HepG2 (cell line): Measurements from ENCODE around the gene TCOF1. TPM values are rescaled to one million over a fixed set of nuclear protein-coding genes. Genes with fewer than 3 reads are reported as not detected.
A peak's percentile ranks its signal among the peaks of the same experiment; 100 is the strongest.

Source experiments
- ATAC-seq: fragments of 200-7000 bp; cut with Tn5 transposase; 3 replicates; pipeline ENCODE4 v1.9.1; 2020; ENCODE audit warnings: mild to moderate bottlenecking, moderate library complexity
- BruUV-seq: library from RNA; stranded (reverse); fragments of 400-500 nt; replicated peaks from 2 replicates; lab custom pipeline; 2021; lab: Mats Ljungman, UMichigan
- CTCF ChIA-PET: fragments of 300-600 bp; formaldehyde crosslinking; extraction: SDS; loops from one replicate; lab custom pipeline; 2021; ENCODE audit warnings: low total read pairs, inconsistent platforms, low intra/inter-chr PET ratio; lab: Yijun Ruan, JAX
- POLR2A ChIA-PET: fragments of 350-600 bp; sonication (Branson Sonifier 250); formaldehyde crosslinking; loops from one replicate; lab custom pipeline; 2020; ENCODE audit warnings: antibody characterized with exemption, inconsistent platforms; lab: Yijun Ruan, JAX
- DNase-seq: peaks from one replicate; pipeline ENCODE4 v3.0.0-alpha.2; 2015; ENCODE audit warnings: low spot score
- FAIRE-seq: peaks from 3 replicates; lab custom pipeline; 2011; peaks lifted over from hg19 to GRCh38; lab: Jason Lieb, UNC
- H2AFZ ChIP-seq: one replicate; pipeline ENCODE4 v1.6.1; 2011; ENCODE audit warnings: low read length, inconsistent platforms
- H3K27ac ChIP-seq: fragments of 300-600 bp; 3 replicates; pipeline ENCODE4 v1.8.0; 2011; ENCODE audit warnings: mixed run types, mild to moderate bottlenecking, mixed read lengths, low read length, inconsistent platforms; ENCODE audit not compliant: insufficient read depth; ENCODE audit errors: extremely low read length
- H3K27me3 ChIP-seq, 2 experiments: fragments of 200-600 bp in 1 of 2; 2 replicates in 1 of 2; 3 replicates in 1 of 2; pipeline versions ENCODE4 v1.6.0 to v1.8.0; 2011; ENCODE audit warnings: low read length in 2 of 2, mild to moderate bottlenecking in 2 of 2, moderate library complexity in 2 of 2, inconsistent platforms in 1 of 2; ENCODE audit not compliant: insufficient read depth in 2 of 2, control insufficient read depth in 1 of 2
- H3K36me3 ChIP-seq, 2 experiments: fragments of 200-600 bp in 1 of 2; replicated peaks in 1 of 2; 2 replicates in 1 of 2; 3 replicates in 1 of 2; pipeline versions ENCODE4 v1.5.1 to v1.8.0; 2011; ENCODE audit warnings: low read length in 2 of 2, inconsistent platforms in 1 of 2; ENCODE audit not compliant: insufficient read depth in 2 of 2, control insufficient read depth in 1 of 2
- H3K4me1 ChIP-seq: 2 replicates; pipeline ENCODE4 v1.5.1; 2012; ENCODE audit warnings: low read length, inconsistent platforms; ENCODE audit not compliant: insufficient read depth
- H3K4me2 ChIP-seq: 2 replicates; pipeline ENCODE4 v1.6.0; 2011; ENCODE audit warnings: low read depth, low read length, inconsistent platforms
- H3K4me3 ChIP-seq, 3 experiments: fragments of 200-600 bp in 1 of 3; sonication (generic), shearing (Covaris generic) in 1 of 3; replicated peaks in 1 of 3; 2 replicates each; pipeline ENCODE4 v1.5.1; 2011 to 2016; ENCODE audit warnings: low read length in 3 of 3, inconsistent platforms in 2 of 3, low read depth in 2 of 3, mild to moderate bottlenecking in 2 of 3, control low read depth in 1 of 3, mixed read lengths in 1 of 3; ENCODE audit not compliant: insufficient read depth in 1 of 3
- H3K79me2 ChIP-seq: one replicate; pipeline ENCODE4 v1.6.1; 2011; ENCODE audit warnings: low read length, inconsistent platforms; ENCODE audit not compliant: insufficient read depth
- H3K9ac ChIP-seq: 2 replicates; pipeline ENCODE4 v1.6.0; 2011; ENCODE audit warnings: mild to moderate bottlenecking, low read depth, low read length, inconsistent platforms; ENCODE audit not compliant: insufficient read depth
- H3K9me3 ChIP-seq: 2 replicates; pipeline ENCODE4 v1.5.1; 2012; ENCODE audit warnings: mild to moderate bottlenecking, low read length
- H4K20me1 ChIP-seq: 2 replicates; pipeline ENCODE4 v1.6.0; 2011; ENCODE audit warnings: inconsistent platforms, mild to moderate bottlenecking, low read length, moderate library complexity; ENCODE audit not compliant: insufficient read depth
- AGO2 ChIP-seq: fragments of 200-400 bp; formaldehyde crosslinking; optimal IDR thresholded peaks from 2 replicates; pipeline ENCODE3; 2017; ENCODE audit warnings: mild to moderate bottlenecking, low read depth, low read length, moderate library complexity
- SALL1 ChIP-seq: sonication (generic); formaldehyde crosslinking; IDR thresholded peaks from 2 replicates; pipeline ENCODE4 v1.8.0; 2022; ENCODE audit warnings: mild to moderate bottlenecking, missing genetic modification reagents
- SIX4 ChIP-seq: sonication (generic); formaldehyde crosslinking; IDR thresholded peaks from 2 replicates; pipeline ENCODE4 v1.4.0; 2020; ENCODE audit warnings: missing genetic modification reagents
- SMARCC2 ChIP-seq: fragments of 450-650 bp; IDR thresholded peaks from 2 replicates; pipeline ENCODE4 v1.6.1; 2017; ENCODE audit warnings: antibody characterized with exemption, mild to moderate bottlenecking
- ZNF724P ChIP-seq: sonication (generic); formaldehyde crosslinking; IDR thresholded peaks from 2 replicates; pipeline ENCODE4 v1.8.0; 2022; ENCODE audit warnings: missing genetic modification reagents, borderline replicate concordance
- WGBS: methylation state at CpG from one replicate; pipeline ENCODE4 v1.1.6; 2017; ENCODE audit warnings: low lambda C conversion rate; 5-methylcytosine and 5-hydroxymethylcytosine counted together
- in situ Hi-C: cut with HindIII; loops from 2 replicates; pipeline ENCODE4 v1.10.0; 2017; ENCODE audit warnings: low pct_unique_long_range_greater_than_20kb; ENCODE audit not compliant: extremely low pct_ligation_motif_present
- intact Hi-C: fragments of 100-400 bp; cut with micrococcal nuclease; formaldehyde crosslinking; loops from one replicate; pipeline ENCODE4 v1.10.0; 2022; ENCODE audit not compliant: unreplicated experiment
- polyA plus RNA-seq, 8 experiments: library from polyadenylated mRNA; depleted of rRNA in 3 of 8; stranded (reverse) in 7 of 8; unstranded in 1 of 8; fragments of >200 nt; fragmentation: Illumina TruSeq in 4 of 8; extraction: Trizol in 4 of 8; gene quantifications; 2 replicates each; pipeline versions ENCODE4 v1.2.1 to v1.2.3, GENCODE V29; 2011 to 2016; ENCODE audit warnings: low read depth in 4 of 8, missing spikeins in 1 of 8, mixed read lengths in 1 of 8; ENCODE audit not compliant: insufficient read depth in 1 of 8
- total RNA-seq, 5 experiments: library from RNA; depleted of rRNA; stranded (reverse); fragments of >200 nt; fragmentation: Illumina TruSeq; extraction: Trizol; gene quantifications; 2 replicates each; pipeline ENCODE4 v1.2.3, GENCODE V29; 2016; ENCODE audit warnings: low read depth in 1 of 5
- TF ChIP-seq, protein P1 (sequence below): sonication (generic); formaldehyde crosslinking; IDR thresholded peaks from 2 replicates; pipeline ENCODE4 v1.9.0; 2021; ENCODE audit warnings: missing genetic modification reagents, mild to moderate bottlenecking, borderline replicate concordance
- TF ChIP-seq, protein P2 (sequence below): sonication (generic); formaldehyde crosslinking; IDR thresholded peaks from 2 replicates; pipeline ENCODE4 v1.4.0; 2020; ENCODE audit warnings: missing genetic modification reagents, borderline replicate concordance
- TF ChIP-seq, protein P3 (sequence below): sonication (generic); formaldehyde crosslinking; IDR thresholded peaks from 2 replicates; pipeline ENCODE4 v1.4.0; 2020; ENCODE audit warnings: mild to moderate bottlenecking, missing genetic modification reagents
- TF ChIP-seq, protein P4 (sequence below): fragments of 450-650 bp; IDR thresholded peaks from 2 replicates; pipeline ENCODE4 v1.6.1; 2017
- TF ChIP-seq, protein P5 (sequence below): sonication (generic); formaldehyde crosslinking; IDR thresholded peaks from 2 replicates; pipeline ENCODE4 v1.5.1; 2020; ENCODE audit warnings: mild to moderate bottlenecking, moderate library complexity, missing genetic modification reagents

The TCOF1 gene
- total and polyA plus RNA-seq, 2 of the 13 experiments (the other 11 are each of a cell fraction or from before 2014, with no cell fraction given) = 10.1 to 41.6 TPM

DNA sequence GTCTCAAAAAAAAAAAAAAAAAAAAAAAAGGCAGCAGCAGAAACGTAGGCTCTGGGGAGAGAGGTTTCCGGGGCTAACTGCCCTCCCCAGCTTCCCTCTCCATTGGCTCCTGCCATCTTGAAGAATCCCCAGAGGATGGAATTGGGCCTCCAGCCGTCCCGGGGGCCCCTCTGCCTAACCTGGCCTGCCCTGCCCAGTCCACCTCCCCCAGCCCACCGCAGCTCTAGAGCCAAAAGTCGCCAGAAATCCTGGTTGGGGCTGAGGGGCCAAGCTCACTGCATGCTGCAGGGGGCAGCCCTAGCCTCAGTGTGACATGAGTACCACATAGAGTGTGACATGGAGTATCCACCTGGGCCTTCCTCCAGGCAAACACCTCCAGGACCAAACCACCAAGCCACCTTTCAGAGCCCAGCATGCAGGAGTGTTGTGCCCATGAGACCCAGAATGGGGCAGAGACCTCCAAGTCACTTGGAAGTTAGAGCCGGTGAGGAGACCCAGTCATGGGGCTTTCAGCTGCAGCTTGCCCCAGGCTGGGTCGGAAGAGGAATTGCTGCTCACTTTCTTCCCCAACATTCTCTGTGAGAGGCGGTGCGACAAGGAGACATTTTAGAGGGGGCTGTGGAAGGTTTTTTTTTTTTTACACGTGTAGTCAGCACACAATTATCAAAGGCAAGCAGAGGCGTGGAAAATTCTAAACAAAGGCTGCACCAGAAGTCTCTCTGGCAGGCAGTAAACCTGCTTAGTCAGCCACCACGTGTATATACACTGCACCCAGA, 37.6 kb downstream of the TCOF1 start:
- ATAC-seq (peak; percentile 29), DNase-seq (no peak), FAIRE-seq (no peak)
- POLR2A ChIA-PET = no interaction called here
- CTCF ChIA-PET = interaction anchor here (1.9 kb wide), 1 partner anchor 41 kb away, joined by 8 read pairs; no protein-coding TSS in a partner anchor
- H2AFZ ChIP-seq = no peak overlapping the region
- in situ Hi-C loops = loop anchor here (5.0 kb wide), 1 partner anchor 42 kb away; no protein-coding TSS in a partner anchor
- no TSS peak for BruUV-seq
- no peaks in the 10 kb centered on the region for H3K4me1 ChIP-seq
- H3K9ac ChIP-seq = no peak overlapping the region
- no peaks in the 10 kb centered on the region for H4K20me1 ChIP-seq
- WGBS = 98% methylated on average over 10 of the region's 13 CpGs
- H3K79me2 ChIP-seq = no peaks in the 10 kb centered on the region
- H3K36me3 ChIP-seq = peaks cover 43 to 88% of the 10 kb centered on the region in 2 experiments
- H3K27me3 ChIP-seq = no peaks in the 10 kb centered on the region
- H3K9me3 ChIP-seq = no peaks in the 10 kb centered on the region
- H3K4me3 ChIP-seq = no peak overlapping the region
- no peak overlapping the region for H3K4me2 ChIP-seq
- H3K27ac ChIP-seq = no peak overlapping the region
- intact Hi-C loops = no loop called here
- TF ChIP-seq, protein P1, sequence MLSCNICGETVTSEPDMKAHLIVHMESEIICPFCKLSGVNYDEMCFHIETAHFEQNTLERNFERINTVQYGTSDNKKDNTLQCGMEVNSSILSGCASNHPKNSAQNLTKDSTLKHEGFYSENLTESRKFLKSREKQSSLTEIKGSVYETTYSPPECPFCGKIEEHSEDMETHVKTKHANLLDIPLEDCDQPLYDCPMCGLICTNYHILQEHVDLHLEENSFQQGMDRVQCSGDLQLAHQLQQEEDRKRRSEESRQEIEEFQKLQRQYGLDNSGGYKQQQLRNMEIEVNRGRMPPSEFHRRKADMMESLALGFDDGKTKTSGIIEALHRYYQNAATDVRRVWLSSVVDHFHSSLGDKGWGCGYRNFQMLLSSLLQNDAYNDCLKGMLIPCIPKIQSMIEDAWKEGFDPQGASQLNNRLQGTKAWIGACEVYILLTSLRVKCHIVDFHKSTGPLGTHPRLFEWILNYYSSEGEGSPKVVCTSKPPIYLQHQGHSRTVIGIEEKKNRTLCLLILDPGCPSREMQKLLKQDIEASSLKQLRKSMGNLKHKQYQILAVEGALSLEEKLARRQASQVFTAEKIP (CRISPR knock-in tag) = no peak
- TF ChIP-seq ZNF724P (CRISPR knock-in tag) (no peak), SMARCC2 (no peak), SIX4 (CRISPR knock-in tag) (no peak), AGO2 (peak; percentile 38), SALL1 (CRISPR knock-in tag) (no peak)
- TF ChIP-seq, protein P2, sequence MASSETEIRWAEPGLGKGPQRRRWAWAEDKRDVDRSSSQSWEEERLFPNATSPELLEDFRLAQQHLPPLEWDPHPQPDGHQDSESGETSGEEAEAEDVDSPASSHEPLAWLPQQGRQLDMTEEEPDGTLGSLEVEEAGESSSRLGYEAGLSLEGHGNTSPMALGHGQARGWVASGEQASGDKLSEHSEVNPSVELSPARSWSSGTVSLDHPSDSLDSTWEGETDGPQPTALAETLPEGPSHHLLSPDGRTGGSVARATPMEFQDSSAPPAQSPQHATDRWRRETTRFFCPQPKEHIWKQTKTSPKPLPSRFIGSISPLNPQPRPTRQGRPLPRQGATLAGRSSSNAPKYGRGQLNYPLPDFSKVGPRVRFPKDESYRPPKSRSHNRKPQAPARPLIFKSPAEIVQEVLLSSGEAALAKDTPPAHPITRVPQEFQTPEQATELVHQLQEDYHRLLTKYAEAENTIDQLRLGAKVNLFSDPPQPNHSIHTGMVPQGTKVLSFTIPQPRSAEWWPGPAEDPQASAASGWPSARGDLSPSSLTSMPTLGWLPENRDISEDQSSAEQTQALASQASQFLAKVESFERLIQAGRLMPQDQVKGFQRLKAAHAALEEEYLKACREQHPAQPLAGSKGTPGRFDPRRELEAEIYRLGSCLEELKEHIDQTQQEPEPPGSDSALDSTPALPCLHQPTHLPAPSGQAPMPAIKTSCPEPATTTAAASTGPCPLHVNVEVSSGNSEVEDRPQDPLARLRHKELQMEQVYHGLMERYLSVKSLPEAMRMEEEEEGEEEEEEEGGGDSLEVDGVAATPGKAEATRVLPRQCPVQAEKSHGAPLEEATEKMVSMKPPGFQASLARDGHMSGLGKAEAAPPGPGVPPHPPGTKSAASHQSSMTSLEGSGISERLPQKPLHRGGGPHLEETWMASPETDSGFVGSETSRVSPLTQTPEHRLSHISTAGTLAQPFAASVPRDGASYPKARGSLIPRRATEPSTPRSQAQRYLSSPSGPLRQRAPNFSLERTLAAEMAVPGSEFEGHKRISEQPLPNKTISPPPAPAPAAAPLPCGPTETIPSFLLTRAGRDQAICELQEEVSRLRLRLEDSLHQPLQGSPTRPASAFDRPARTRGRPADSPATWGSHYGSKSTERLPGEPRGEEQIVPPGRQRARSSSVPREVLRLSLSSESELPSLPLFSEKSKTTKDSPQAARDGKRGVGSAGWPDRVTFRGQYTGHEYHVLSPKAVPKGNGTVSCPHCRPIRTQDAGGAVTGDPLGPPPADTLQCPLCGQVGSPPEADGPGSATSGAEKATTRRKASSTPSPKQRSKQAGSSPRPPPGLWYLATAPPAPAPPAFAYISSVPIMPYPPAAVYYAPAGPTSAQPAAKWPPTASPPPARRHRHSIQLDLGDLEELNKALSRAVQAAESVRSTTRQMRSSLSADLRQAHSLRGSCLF (CRISPR knock-in tag) = no peak
- TF ChIP-seq, protein P3, sequence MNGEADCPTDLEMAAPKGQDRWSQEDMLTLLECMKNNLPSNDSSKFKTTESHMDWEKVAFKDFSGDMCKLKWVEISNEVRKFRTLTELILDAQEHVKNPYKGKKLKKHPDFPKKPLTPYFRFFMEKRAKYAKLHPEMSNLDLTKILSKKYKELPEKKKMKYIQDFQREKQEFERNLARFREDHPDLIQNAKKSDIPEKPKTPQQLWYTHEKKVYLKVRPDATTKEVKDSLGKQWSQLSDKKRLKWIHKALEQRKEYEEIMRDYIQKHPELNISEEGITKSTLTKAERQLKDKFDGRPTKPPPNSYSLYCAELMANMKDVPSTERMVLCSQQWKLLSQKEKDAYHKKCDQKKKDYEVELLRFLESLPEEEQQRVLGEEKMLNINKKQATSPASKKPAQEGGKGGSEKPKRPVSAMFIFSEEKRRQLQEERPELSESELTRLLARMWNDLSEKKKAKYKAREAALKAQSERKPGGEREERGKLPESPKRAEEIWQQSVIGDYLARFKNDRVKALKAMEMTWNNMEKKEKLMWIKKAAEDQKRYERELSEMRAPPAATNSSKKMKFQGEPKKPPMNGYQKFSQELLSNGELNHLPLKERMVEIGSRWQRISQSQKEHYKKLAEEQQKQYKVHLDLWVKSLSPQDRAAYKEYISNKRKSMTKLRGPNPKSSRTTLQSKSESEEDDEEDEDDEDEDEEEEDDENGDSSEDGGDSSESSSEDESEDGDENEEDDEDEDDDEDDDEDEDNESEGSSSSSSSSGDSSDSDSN = no peak
- TF ChIP-seq, protein P4, sequence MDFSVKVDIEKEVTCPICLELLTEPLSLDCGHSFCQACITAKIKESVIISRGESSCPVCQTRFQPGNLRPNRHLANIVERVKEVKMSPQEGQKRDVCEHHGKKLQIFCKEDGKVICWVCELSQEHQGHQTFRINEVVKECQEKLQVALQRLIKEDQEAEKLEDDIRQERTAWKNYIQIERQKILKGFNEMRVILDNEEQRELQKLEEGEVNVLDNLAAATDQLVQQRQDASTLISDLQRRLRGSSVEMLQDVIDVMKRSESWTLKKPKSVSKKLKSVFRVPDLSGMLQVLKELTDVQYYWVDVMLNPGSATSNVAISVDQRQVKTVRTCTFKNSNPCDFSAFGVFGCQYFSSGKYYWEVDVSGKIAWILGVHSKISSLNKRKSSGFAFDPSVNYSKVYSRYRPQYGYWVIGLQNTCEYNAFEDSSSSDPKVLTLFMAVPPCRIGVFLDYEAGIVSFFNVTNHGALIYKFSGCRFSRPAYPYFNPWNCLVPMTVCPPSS = no peak
- TF ChIP-seq, protein P5, sequence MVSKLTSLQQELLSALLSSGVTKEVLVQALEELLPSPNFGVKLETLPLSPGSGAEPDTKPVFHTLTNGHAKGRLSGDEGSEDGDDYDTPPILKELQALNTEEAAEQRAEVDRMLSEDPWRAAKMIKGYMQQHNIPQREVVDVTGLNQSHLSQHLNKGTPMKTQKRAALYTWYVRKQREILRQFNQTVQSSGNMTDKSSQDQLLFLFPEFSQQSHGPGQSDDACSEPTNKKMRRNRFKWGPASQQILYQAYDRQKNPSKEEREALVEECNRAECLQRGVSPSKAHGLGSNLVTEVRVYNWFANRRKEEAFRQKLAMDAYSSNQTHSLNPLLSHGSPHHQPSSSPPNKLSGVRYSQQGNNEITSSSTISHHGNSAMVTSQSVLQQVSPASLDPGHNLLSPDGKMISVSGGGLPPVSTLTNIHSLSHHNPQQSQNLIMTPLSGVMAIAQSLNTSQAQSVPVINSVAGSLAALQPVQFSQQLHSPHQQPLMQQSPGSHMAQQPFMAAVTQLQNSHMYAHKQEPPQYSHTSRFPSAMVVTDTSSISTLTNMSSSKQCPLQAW (CRISPR knock-in tag) = no peak
